PFSK-1 (cell line): Measurements from ENCODE around the gene NOL4L.

Source experiments
- POLR2AphosphoS5 ChIP-seq: IDR thresholded peaks from 2 replicates; pipeline ENCODE4 v1.6.1; 2012; ENCODE audit warnings: low read depth, mild to moderate bottlenecking, control low read depth, low read length, moderate library complexity
- SIN3A ChIP-seq: IDR thresholded peaks from 2 replicates; pipeline ENCODE4 v1.6.1; 2012; ENCODE audit warnings: mild to moderate bottlenecking, low read length, moderate library complexity, borderline replicate concordance; ENCODE audit not compliant: insufficient read depth
- TAF1 ChIP-seq: IDR thresholded peaks from 2 replicates; pipeline ENCODE4 v1.6.1; 2012; ENCODE audit warnings: low read length, control low read depth, borderline replicate concordance; ENCODE audit not compliant: insufficient read depth
- TF ChIP-seq, protein P1 (sequence below), 2 experiments: IDR thresholded peaks; 2 replicates each; pipeline versions ENCODE4 v1.6.1 to v1.8.0; 2011 to 2012; ENCODE audit warnings: low read depth in 2 of 2, low read length in 2 of 2, control low read depth in 1 of 2, inconsistent platforms in 1 of 2, mild to moderate bottlenecking in 1 of 2, moderate library complexity in 1 of 2; ENCODE audit not compliant: insufficient read depth in 1 of 2

DNA sequence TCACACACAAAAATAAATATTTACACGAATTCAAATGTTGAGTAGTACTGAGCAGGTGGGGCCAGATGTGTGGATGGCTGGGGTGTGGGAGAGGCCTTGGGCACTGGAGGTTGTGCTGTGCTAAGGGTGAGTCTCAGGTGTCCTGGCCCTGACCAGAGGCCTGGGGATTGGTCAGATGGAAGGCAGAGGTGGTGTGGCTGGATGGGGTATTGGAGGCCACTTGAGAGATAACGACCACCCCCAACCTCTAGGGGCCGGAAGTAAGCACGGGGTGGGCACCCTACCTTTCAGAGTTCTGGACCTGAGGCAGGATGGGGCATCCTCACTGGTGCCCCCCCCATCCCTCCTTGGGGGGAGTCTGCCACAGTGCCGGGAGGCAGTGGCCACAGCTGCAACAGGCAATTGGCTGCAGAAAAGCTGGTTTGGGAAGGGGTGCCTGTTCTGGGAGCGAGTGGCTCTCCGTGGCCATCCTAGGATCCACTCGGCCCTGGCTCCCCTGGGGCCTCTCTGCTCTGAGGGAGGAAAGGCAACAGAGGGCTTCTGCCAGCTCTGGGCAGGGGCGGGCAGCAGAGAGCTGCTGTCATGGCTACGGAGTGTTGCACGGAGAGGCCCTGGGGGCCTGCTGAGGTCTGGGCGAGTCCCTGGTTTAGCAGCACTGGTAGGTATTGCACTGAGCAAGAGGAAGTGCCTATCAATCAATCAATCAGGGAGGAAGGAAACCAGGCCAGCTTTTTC is 139.4 kb downstream of the NOL4L start:
- TF ChIP-seq POLR2AphosphoS5 (no peak; the same call in 1 of the 2 replicates), SIN3A (no peak), TAF1 (no peak)
- TF ChIP-seq, protein P1, sequence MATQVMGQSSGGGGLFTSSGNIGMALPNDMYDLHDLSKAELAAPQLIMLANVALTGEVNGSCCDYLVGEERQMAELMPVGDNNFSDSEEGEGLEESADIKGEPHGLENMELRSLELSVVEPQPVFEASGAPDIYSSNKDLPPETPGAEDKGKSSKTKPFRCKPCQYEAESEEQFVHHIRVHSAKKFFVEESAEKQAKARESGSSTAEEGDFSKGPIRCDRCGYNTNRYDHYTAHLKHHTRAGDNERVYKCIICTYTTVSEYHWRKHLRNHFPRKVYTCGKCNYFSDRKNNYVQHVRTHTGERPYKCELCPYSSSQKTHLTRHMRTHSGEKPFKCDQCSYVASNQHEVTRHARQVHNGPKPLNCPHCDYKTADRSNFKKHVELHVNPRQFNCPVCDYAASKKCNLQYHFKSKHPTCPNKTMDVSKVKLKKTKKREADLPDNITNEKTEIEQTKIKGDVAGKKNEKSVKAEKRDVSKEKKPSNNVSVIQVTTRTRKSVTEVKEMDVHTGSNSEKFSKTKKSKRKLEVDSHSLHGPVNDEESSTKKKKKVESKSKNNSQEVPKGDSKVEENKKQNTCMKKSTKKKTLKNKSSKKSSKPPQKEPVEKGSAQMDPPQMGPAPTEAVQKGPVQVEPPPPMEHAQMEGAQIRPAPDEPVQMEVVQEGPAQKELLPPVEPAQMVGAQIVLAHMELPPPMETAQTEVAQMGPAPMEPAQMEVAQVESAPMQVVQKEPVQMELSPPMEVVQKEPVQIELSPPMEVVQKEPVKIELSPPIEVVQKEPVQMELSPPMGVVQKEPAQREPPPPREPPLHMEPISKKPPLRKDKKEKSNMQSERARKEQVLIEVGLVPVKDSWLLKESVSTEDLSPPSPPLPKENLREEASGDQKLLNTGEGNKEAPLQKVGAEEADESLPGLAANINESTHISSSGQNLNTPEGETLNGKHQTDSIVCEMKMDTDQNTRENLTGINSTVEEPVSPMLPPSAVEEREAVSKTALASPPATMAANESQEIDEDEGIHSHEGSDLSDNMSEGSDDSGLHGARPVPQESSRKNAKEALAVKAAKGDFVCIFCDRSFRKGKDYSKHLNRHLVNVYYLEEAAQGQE (IDR thresholded peaks at IDR 0.05; ENCODE audit: insufficient read depth in 1 of 2, low read depth in 2 of 2, low read length in 2 of 2), result no peak
